NCI-H69 (cell line): ENCODE measurements around the gene TNFSF11.

Experiments
- DNase-seq: peaks from one replicate; lab custom pipeline; 2025; lab: John Stamatoyannopoulos, UW

The TNFSF11 gene

DNA sequence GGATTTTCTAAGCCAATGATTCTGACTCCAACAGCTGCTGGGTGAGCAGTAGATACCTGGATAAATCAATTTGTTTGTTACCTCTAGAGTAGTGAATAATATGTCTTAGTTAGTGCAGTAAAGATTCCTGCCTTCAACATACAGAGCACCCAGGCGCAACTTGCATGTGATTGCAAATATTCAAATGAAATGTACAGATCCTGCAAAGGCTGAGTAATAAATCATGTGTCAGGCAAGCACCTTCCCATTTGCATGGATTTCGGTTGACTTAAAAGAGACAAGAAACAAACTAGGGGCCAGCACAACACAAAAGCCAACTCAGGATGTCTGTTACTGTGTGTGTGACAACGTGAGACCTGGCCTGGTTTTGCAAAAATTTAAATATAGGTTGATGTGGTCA, 79.7 kb downstream of the TNFSF11 start:
- no peak for DNase-seq

DNA sequence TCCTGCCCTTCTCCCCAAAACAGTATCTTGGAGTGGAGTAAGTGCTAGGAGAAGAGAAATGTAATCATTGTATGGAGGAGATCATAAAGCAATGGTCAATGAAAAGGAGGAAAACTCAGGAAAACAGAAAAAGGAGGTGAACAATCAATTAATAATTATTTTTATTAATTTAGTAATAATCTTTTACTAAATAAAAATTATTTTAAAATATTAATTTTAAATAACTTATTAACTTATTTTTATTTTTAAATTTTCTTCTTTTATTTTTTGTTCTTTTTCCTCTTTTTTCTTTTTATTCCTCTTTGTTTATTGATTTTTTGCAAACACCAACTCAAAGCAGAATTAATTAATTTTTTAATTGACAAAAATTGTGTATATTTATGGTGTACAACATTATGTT, 80.3 kb downstream of the TNFSF11 start:
- DNase-seq, result no peak

DNA sequence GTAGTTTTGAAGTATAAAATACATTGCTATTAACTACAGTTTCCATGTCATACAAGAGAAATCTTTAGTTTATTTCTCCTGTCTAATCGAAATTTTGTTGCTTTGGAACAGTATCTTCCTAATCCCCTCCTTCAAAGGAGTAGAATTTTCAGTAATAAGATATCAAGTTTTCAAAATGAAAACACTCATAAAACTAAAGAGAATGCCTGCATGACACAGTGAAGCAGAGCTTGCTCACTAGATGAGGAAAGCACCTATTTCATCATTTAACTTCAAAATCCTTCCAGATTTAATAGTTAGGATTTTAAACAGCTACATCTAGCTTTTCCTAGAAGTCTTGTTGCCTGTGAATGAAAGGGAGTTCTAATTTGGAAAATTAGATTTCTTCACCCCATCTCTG, 80.8 kb downstream of the TNFSF11 start:
- no peak for DNase-seq

DNA sequence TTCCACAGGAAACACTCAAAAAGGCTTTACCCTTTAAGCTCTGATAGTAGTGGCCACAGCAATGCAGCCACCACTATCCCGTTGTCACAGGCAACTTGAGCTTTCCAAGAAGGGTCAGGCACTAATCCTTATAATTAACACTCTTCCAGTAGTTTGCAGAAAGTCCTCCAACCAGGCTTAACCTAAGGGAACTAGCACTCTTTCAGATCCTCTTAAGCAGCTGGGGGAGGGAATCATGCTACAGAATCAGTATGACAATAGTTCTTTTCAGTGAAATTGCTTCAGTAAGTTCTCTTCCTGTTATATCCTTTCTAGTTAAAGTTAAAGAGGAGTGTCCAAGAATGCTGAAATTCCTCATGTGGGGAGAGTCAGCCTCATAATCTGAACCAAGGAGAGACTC, 82.2 kb downstream of the TNFSF11 start:
- no peak for DNase-seq

DNA sequence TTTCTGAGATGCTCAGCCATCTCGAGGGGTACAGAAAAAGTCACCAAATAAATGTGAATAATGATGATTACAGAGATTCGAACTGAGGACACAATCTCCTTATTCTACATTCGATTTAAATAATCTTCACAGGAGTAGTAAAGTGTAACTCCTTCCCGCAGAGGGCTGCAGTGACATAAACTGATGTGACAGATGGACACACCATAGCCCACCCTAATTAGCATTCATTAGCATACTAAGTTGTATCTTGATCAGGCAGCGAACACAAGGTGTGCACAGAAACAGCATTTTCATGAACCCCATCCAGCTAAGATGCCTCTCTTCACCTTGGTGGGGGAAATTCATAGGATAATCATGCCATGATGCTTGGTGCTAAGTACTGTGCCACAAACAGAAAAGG, 83.0 kb downstream of the TNFSF11 start:
- DNase-seq, result peak; percentile 9
